ENCODE results near the gene ATP2B3. TPM values are rescaled to one million over a fixed set of nuclear protein-coding genes. Genes with fewer than 3 reads are reported as not detected.

The ATP2B3 gene
- total RNA-seq, 1 experiment from 2014 or later, result 0.35 TPM

DNA sequence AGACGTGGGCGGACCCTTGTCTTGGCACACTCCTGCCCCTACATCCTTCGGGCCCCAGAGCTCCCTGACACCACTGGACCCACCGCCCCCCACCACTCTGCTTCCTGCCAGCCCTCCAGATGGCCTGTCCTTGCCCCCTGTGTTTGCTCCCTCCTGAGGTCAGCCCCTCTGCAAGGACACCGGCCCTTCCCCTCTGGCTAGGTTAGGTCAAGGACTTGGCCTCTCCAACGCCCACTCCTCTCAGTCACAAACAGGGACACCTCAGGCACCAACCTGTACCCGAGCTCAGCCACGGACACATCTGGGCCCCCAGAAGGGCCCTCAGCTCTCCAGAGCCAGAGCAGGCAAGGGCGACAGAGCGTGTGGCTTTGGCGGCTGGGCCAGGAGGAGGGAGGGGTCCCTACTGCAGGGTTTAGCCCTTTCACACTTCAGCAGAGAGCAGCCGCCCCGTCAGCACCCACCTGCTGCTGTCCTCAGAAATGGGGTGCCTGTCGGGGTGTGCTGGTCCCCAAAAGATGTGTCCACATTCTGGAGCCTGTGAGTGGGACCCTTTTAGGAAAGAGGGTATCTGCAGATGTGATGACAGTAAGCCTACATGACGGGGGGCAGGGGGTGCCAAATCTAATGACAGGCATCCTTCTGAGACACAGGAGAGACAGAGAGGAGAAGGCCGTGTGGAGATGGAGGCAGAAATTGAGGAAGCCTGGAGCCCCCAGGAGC, 106.0 kb downstream of the ATP2B3 start:
- DNase-seq, result no peak
- H3K79me1 ChIP-seq (ENCODE audit: insufficient read depth, low read depth, low read length, poor library complexity, severe bottlenecking), result no peaks in the 10 kb centered on the region
- no peak overlapping the region for H2BK15ac ChIP-seq (ENCODE audit: low read depth, low read length)
- Mint-ChIP-seq H3K27me3 (ENCODE audit: low read depth) (peaks cover 23% of the 10 kb centered on the region), H3K27ac (no peak overlapping the region), H3K9me3 (peaks cover 56 to 68% of the 10 kb centered on the region in 2 experiments), H3K36me3 (ENCODE audit: insufficient read depth in 1 of 3, low read depth in 3 of 3) (peaks cover 0 to 7% (median 0%) of the 10 kb centered on the region in 3 experiments; a peak in 3 of 7 replicates), H3K4me1 (no peaks in the 10 kb centered on the region), H3K4me3 (no peak overlapping the region; a peak in 1 of 5 replicates)
- no peak overlapping the region for H3K4me2 ChIP-seq (ENCODE audit: insufficient read depth, insufficient read length, low read length)
- H3K27me3 ChIP-seq (ENCODE audit: insufficient read depth, low read length), result no peaks in the 10 kb centered on the region
- H3K27ac ChIP-seq (ENCODE audit: insufficient read length, low read depth, low read length), result no peak overlapping the region
- H3K4me1 ChIP-seq (ENCODE audit: insufficient read depth, low read length), result no peaks in the 10 kb centered on the region
- no peak overlapping the region for H2BK5ac ChIP-seq (ENCODE audit: insufficient read length, low read length)
- no peaks in the 10 kb centered on the region for H3K23me2 ChIP-seq (ENCODE audit: insufficient read length, low read depth, low read length, poor library complexity, severe bottlenecking)
- H2BK120ac ChIP-seq (ENCODE audit: low read depth, low read length, poor library complexity, severe bottlenecking), result no peak overlapping the region
- H2BK20ac ChIP-seq (ENCODE audit: low read depth, low read length, poor library complexity, severe bottlenecking), result no peak overlapping the region
- H3K9ac ChIP-seq (ENCODE audit: extremely low read depth, insufficient read length, low read length), result no peak overlapping the region
- H3K14ac ChIP-seq (ENCODE audit: insufficient read depth, low read length), result no peak overlapping the region; the same call in 1 of the 2 replicates
- H3K23ac ChIP-seq (ENCODE audit: insufficient read length, low read depth, low read length), result no peak overlapping the region
- no peak overlapping the region for H2AFZ ChIP-seq (ENCODE audit: low read length)
- H4K8ac ChIP-seq (replicated peaks; ENCODE audit: insufficient read length, low read depth, low read length), result no peak overlapping the region
- no peak overlapping the region for H4K91ac ChIP-seq (ENCODE audit: insufficient read length, low read depth, low read length)
- H4K20me1 ChIP-seq (ENCODE audit: control insufficient read depth, insufficient read depth, insufficient read length), result no peaks in the 10 kb centered on the region
- no peak overlapping the region for H3K4ac ChIP-seq (ENCODE audit: low read depth, low read length)
- H3T11ph ChIP-seq (ENCODE audit: low read length), result no peak overlapping the region
- TF ChIP-seq CTCF (conservative IDR thresholded peaks at IDR 0.05), result no peak
- no peaks in the 10 kb centered on the region for H3K79me2 ChIP-seq (ENCODE audit: insufficient read depth, low read length)
- no peak overlapping the region for H2BK12ac ChIP-seq (ENCODE audit: insufficient read length, low read depth, low read length)
- H2AK5ac ChIP-seq (ENCODE audit: insufficient read length, low read length), result no peak overlapping the region
- H3K9me3 ChIP-seq (ENCODE audit: control insufficient read depth, low read depth, low read length), result peaks cover 20% of the 10 kb centered on the region
- no peak overlapping the region for H3K56ac ChIP-seq (ENCODE audit: insufficient read length, low read depth, low read length)
- no peak overlapping the region for H3K18ac ChIP-seq (ENCODE audit: insufficient read length, low read depth, low read length)
- WGBS (ENCODE audit: extremely low coverage, insufficient read length, low lambda C conversion rate), result no CpG with 5 or more reads among the region's 16 CpGs
- no peak overlapping the region for H4K5ac ChIP-seq (ENCODE audit: insufficient read length, low read depth, low read length)

Measured in H9 (cell line).